ENCODE results near the gene TXNDC9.
"Not testable (repeated sequence)": the region's sequence is repeated elsewhere in the genome, so short reads cannot be mapped to it uniquely, and the experiment has no call there.

Gene TXNDC9

DNA sequence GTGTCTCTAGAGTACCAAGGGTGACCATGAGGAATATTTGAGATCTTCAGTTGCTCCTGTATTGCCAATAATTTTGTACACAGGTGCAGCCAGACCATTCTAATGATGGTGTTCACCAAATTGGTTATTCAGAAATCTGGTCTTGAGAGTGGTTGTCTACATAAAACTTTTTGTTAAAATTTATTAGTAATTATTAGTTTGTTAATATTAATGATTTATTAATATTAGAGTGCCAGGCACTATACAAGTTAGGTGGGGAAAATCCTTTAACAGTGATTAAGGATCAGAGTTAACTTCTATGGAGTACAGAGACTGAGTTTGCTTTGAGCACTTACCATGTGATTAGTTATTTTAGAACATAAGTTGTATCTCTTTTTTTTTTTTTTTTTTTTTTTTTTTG is 10.1 kb upstream of the TXNDC9 start:
- Mint-ChIP-seq H3K27me3 (no peaks in the 10 kb centered on the region), H3K27ac (no peak overlapping the region), H3K36me3 (peaks cover 2% of the 10 kb centered on the region), H3K9me3 (no peaks in the 10 kb centered on the region), H3K4me1 (peaks cover 38% of the 10 kb centered on the region), H3K4me3 (no peak overlapping the region)
- no peak for ATAC-seq (ENCODE audit: low read depth)
- no peak for DNase-seq (ENCODE audit: low spot score in 2 of 2)

DNA sequence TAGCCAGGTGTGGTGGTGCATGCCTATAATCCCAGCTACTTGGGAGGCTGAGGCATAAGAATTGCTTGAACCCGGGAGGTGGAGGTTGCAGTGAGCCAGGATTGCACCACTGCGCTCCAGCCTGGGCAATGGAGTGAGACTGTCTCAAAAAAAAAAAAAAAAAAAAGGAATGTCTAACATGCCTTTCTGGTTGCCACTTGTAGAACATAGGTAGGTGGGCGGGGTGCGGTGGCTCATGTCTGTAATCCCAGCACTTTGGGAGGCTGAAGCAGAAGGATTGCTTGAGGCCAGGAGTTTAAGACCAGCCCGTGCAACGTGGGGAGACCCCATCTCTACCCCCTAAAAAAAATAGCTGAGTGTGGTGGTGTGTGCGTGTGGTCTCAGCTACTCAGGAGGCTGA is 9.3 kb upstream of the TXNDC9 start:
- not testable (repeated sequence) for DNase-seq (ENCODE audit: low spot score in 2 of 2); H3K27ac Mint-ChIP-seq; H3K27me3 Mint-ChIP-seq; ATAC-seq (ENCODE audit: low read depth); H3K36me3 Mint-ChIP-seq; H3K9me3 Mint-ChIP-seq; H3K4me3 Mint-ChIP-seq
- peaks cover 34% of the 10 kb centered on the region for H3K4me1 Mint-ChIP-seq

- Mint-ChIP-seq H3K9me3 (no peaks in the 10 kb centered on the region), H3K4me3 (no peak overlapping the region), H3K4me1 (peaks cover 19% of the 10 kb centered on the region), H3K27ac (peak overlapping the region; percentile 62), H3K36me3 (peaks cover 2% of the 10 kb centered on the region), H3K27me3 (no peaks in the 10 kb centered on the region)
- DNase-seq (ENCODE audit: low spot score in 2 of 2) (no peak), ATAC-seq (ENCODE audit: low read depth) (no peak)
These were observed 6.4 kb upstream of the TXNDC9 start for GRCh38 chr2:99342536-99342935.

DNA sequence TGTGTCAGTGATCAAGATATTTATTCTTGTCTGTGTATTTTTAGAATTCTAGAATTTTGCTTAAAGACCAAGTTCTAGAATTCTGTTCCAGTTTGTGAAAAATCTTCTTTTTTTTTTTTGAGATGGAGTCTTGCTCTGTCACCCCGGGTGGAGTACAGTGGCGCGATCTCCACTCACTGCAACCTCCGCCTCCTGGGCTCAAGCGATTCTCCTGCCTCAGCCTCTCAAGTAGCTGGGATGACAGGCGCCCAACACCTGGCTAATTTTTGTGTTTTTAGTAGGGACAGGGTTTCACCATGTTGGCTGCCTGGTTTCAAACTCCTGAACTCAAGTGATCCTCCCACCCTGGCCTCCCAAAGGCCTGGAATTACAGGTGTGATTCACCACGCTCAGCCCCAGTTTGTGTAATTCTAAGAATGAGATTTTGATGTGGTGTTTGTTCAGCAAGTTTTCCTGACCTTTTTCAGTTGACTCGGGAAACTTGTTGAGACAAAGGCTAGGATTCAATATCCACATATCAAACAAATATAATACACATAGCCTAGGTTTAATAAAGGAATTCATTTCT is 4.6 kb upstream of the TXNDC9 start:
- DNase-seq (ENCODE audit: low spot score in 2 of 2) (no peak), ATAC-seq (ENCODE audit: low read depth) (no peak)
- Mint-ChIP-seq H3K36me3 (peaks cover 2% of the 10 kb centered on the region), H3K27ac (no peak overlapping the region), H3K9me3 (no peaks in the 10 kb centered on the region), H3K27me3 (no peaks in the 10 kb centered on the region), H3K4me1 (peaks cover 15% of the 10 kb centered on the region), H3K4me3 (no peak overlapping the region)

GRCh38 chr2:99338029-99338585 is 2.0 kb upstream of the TXNDC9 start:
- DNase-seq (ENCODE audit: low spot score in 2 of 2) = no peak
- no peak for ATAC-seq (ENCODE audit: low read depth)
- Mint-ChIP-seq H3K27me3 (no peaks in the 10 kb centered on the region), H3K27ac (no peak overlapping the region), H3K4me3 (no peak overlapping the region), H3K9me3 (no peaks in the 10 kb centered on the region), H3K36me3 (no peaks in the 10 kb centered on the region), H3K4me1 (peaks cover 14% of the 10 kb centered on the region)

GRCh38 chr2:99337113-99338028 is 1.2 kb upstream of the TXNDC9 start, which contains the start of gene EIF5B:
TSS of gene EIF5B (plus strand) at chr2:99337389. CDS start at chr2:99337555, 166 bp downstream.
- Mint-ChIP-seq H3K9me3 (no peaks in the 10 kb centered on the region), H3K4me3 (no peak within 1 kb of the TSS), H3K27me3 (no peaks in the 10 kb centered on the region), H3K4me1 (peaks cover 12% of the 10 kb centered on the region), H3K36me3 (peaks cover 2% of the 10 kb centered on the region), H3K27ac (no peak within 1 kb of the TSS)
- ATAC-seq (ENCODE audit: low read depth) (peak; percentile 67), DNase-seq (ENCODE audit: low spot score in 2 of 2) (peak; percentile 89)

DNA sequence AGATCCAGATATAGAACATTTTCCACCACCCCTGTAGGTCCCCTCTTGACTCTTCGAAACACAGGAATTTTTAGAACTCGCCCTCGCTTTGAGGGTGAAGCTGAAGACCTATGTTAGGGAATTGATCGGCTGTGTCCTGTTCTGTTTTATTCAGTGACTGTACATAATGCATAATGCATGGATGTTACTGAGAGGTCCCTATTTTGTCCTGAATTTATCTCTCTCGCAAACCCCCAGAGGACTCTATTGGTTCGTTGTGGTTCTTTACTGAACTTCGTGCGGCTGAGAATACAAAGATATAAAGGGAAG is 625 bp upstream of the TXNDC9 start:
- ATAC-seq (ENCODE audit: low read depth) (peak; percentile 2), DNase-seq (ENCODE audit: low spot score in 2 of 2) (no peak)
- Mint-ChIP-seq H3K4me1 (peaks cover 11% of the 10 kb centered on the region), H3K9me3 (no peaks in the 10 kb centered on the region), H3K27me3 (no peaks in the 10 kb centered on the region), H3K4me3 (no peak overlapping the region), H3K36me3 (peaks cover 2% of the 10 kb centered on the region), H3K27ac (no peak overlapping the region)

- DNase-seq (ENCODE audit: low spot score in 2 of 2) (no peak), ATAC-seq (ENCODE audit: low read depth) (no peak)
- no peaks in the 10 kb centered on the region for H3K9me3 Mint-ChIP-seq
- H3K4me1 Mint-ChIP-seq = peaks cover 4% of the 10 kb centered on the region
- H3K36me3 Mint-ChIP-seq = peaks cover 32% of the 10 kb centered on the region
- no peaks in the 10 kb centered on the region for H3K27me3 Mint-ChIP-seq
- H3K27ac Mint-ChIP-seq = no peak overlapping the region
- no peak overlapping the region for H3K4me3 Mint-ChIP-seq
These were observed 10.7 kb downstream of the TXNDC9 start for GRCh38 chr2:99325384-99325783.

- ATAC-seq (ENCODE audit: low read depth); H3K9me3 Mint-ChIP-seq; H3K27me3 Mint-ChIP-seq; H3K27ac Mint-ChIP-seq; DNase-seq (ENCODE audit: low spot score in 2 of 2); H3K4me3 Mint-ChIP-seq; H3K4me1 Mint-ChIP-seq: not testable (repeated sequence)
- peaks cover 38% of the 10 kb centered on the region for H3K36me3 Mint-ChIP-seq
These were observed 18.3 kb downstream of the TXNDC9 start for GRCh38 chr2:99317873-99318200.

DNA sequence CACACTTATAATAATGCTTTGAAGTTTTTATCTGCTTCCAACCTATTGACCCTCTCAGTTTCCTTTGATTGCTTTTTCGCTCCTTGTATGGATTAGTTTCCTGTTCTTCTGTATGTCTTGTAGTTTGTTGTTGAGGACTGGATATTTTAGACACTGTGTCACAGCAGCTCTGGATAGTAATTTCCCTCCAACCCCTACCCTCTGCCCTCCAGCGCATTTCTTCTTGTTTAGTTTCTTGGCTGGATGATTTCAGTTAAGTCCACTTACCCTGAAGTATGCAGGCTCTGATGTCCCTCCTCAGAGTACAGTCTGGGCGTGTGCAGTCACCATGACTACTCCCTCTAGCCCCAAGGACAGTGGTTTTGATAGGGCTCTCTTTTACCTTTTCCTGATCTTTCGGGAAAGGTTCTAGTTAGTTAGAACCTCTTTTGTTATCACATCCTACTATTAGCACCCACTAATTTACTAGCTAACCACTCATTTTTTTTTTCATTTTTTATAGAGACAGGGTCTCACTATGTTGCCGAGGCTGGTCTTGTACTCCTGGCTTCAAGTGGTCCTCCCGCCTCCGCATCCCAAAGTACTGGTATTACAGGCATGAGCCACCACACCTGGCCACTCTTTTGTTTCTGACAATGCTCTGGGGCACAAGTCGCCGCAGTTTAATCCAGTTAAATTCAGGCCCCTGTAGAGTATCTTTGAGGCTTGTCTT is 18.8 kb downstream of the TXNDC9 start:
- Mint-ChIP-seq H3K27me3 (no peaks in the 10 kb centered on the region), H3K9me3 (peaks cover 5% of the 10 kb centered on the region), H3K36me3 (peaks cover 37% of the 10 kb centered on the region), H3K4me3 (no peak overlapping the region), H3K4me1 (no peaks in the 10 kb centered on the region), H3K27ac (no peak overlapping the region)
- ATAC-seq (ENCODE audit: low read depth) = no peak
- DNase-seq (ENCODE audit: low spot score in 2 of 2) = no peak

GRCh38 chr2:99301097-99301496 is 35.0 kb downstream of the TXNDC9 start, which contains the start of gene LYG1:
TSS of gene LYG1 (minus strand) at chr2:99301197. CDS start at chr2:99295670, 5,527 bp downstream.
- not testable (repeated sequence) for ATAC-seq (ENCODE audit: low read depth); H3K4me3 Mint-ChIP-seq; DNase-seq (ENCODE audit: low spot score in 2 of 2); H3K27ac Mint-ChIP-seq; H3K4me1 Mint-ChIP-seq; H3K27me3 Mint-ChIP-seq; H3K9me3 Mint-ChIP-seq
- H3K36me3 Mint-ChIP-seq = peaks cover 29% of the 10 kb centered on the region

DNA sequence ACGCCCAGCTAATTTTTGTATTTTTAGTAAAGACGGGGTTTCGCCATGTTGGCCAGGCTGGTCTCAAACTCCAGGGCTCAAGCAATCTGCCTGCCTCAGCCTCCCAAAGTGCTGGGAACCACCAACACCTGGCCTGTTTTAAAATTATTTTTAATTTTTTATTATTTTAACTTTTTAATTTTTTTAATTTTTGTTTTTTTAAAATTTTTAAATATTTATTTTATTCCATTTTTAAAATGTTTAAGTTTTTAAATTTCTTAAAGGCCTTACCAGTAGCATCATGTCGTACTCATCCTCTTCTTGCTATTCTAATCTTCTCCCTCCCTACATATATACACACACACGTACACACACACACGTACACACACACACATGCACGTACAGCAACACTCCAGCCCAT is 36.6 kb downstream of the TXNDC9 start:
- Mint-ChIP-seq H3K4me3 (no peak overlapping the region), H3K4me1 (no peaks in the 10 kb centered on the region), H3K27me3 (no peaks in the 10 kb centered on the region), H3K9me3 (peaks cover 3% of the 10 kb centered on the region), H3K27ac (no peak overlapping the region), H3K36me3 (peaks cover 30% of the 10 kb centered on the region)
- DNase-seq (ENCODE audit: low spot score in 2 of 2) (no peak), ATAC-seq (ENCODE audit: low read depth) (no peak)

- peaks cover 3% of the 10 kb centered on the region for H3K9me3 Mint-ChIP-seq
- no peak overlapping the region for H3K27ac Mint-ChIP-seq
- no peaks in the 10 kb centered on the region for H3K4me1 Mint-ChIP-seq
- H3K27me3 Mint-ChIP-seq = no peaks in the 10 kb centered on the region
- H3K4me3 Mint-ChIP-seq = no peak overlapping the region
- peaks cover 28% of the 10 kb centered on the region for H3K36me3 Mint-ChIP-seq
- ATAC-seq (ENCODE audit: low read depth) (no peak), DNase-seq (ENCODE audit: low spot score in 2 of 2) (no peak)
These were observed 38.1 kb downstream of the TXNDC9 start for GRCh38 chr2:99297994-99298393.

- no peaks in the 10 kb centered on the region for H3K27me3 Mint-ChIP-seq
- DNase-seq (ENCODE audit: low spot score in 2 of 2) = no peak
- H3K9me3 Mint-ChIP-seq = peaks cover 7% of the 10 kb centered on the region
- no peak overlapping the region for H3K4me3 Mint-ChIP-seq
- no peak for ATAC-seq (ENCODE audit: low read depth)
- H3K27ac Mint-ChIP-seq = no peak overlapping the region
- H3K36me3 Mint-ChIP-seq = peaks cover 16% of the 10 kb centered on the region
- H3K4me1 Mint-ChIP-seq = no peaks in the 10 kb centered on the region
These were observed 50.6 kb downstream of the TXNDC9 start for GRCh38 chr2:99285526-99285925.

All from memory B cell (primary cell).